Muscle of leg (tissue), 11 donors: ENCODE data around the gene CSPG5. TPM values are rescaled to one million over a fixed set of nuclear protein-coding genes. Genes with fewer than 3 reads are reported as not detected.

Experiments used
- DNase-seq: peaks from one replicate; pipeline ENCODE4 v3.0.0; 2013
- H3K27ac ChIP-seq: one replicate; pipeline ENCODE4 v1.5.1; 2013; ENCODE audit warnings: mild to moderate bottlenecking, low read length, control low read depth
- H3K27me3 ChIP-seq: one replicate; pipeline ENCODE4 v1.6.1; 2013; ENCODE audit warnings: low read length; ENCODE audit not compliant: control insufficient read depth, insufficient read depth
- H3K36me3 ChIP-seq: one replicate; pipeline ENCODE4 v1.6.1; 2013; ENCODE audit warnings: low read length; ENCODE audit not compliant: control insufficient read depth, insufficient read depth
- H3K4me1 ChIP-seq: one replicate; pipeline ENCODE4 v1.6.1; 2013; ENCODE audit warnings: low read length; ENCODE audit not compliant: control insufficient read depth, insufficient read depth
- H3K4me3 ChIP-seq: one replicate; pipeline ENCODE4 v1.5.1; 2013; ENCODE audit warnings: low read length, control low read depth
- H3K9me3 ChIP-seq: replicated peaks from 2 replicates; pipeline ENCODE4 v1.6.1; 2013; ENCODE audit warnings: low read depth, low read length; ENCODE audit not compliant: control insufficient read depth
- WGBS: methylation state at CpG from one replicate; pipeline ENCODE4 v1.1.5; 2013; ENCODE audit warnings: missing lambda C conversion rate; ENCODE audit not compliant: insufficient coverage; 5-methylcytosine and 5-hydroxymethylcytosine counted together
- polyA plus RNA-seq, 8 donors: library from polyadenylated mRNA; unstranded; fragments of 120-200 nt; gene quantifications; one replicate each; pipeline versions ENCODE4 v1.2.1 to v1.2.3, GENCODE V29; 2013; ENCODE audit warnings: inconsistent platforms in 1 of 8, low replicate concordance in 1 of 8; ENCODE audit not compliant: insufficient read length in 8 of 8, insufficient read depth in 1 of 8
- total RNA-seq: library from RNA; stranded (reverse); fragments of 120-200 nt; gene quantifications from one replicate; pipeline ENCODE4 v1.2.4, GENCODE V29; 2013

Gene CSPG5
- total and polyA plus RNA-seq, 9 donors, result 1.2 to 2.3 (median 1.5) TPM

DNA sequence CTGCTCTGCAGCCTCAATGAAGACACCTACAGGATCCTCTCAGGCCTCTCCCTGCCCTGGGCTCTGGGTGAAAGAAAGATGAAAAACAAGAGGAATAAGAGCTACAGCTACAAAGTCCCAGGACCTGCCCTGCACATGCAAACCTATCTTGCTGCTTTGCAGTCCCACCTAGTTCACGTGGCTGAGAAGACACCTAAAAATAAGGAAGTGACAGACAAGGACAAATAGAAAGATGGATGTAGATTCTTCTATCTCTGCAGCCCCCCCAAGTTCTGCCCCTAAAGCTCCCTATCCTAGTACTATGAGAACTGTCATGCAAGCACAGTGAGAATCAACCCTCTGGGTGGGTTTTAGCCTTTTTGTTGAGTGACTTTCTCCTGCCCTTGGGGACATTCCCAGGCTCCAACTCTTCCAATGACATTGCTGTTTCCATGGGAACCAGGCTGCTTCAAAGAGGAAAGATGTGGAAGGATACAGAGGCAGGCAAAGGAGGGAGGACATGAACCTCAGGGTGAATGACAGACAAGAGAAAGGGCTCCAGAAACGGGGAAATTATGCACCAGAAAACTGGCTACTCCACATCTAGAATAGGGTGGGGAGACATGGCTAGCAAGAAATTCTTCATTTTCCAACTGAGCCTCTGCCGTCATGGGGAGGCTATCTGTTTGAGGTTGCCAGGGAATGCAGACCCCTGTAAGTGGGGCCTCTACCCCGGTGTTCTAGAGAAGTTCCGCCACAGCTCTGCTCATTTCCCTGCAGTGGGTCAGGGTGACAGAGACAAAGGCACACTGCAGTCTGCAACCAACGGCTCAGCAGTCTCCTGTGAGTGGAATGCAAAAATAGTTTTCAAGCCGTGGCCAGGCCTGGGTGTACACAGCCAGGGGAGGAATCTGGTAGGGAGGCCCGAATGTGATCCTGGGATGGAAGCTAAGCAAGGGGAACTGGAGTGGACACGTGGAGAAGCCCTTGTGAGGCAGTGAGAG lies 5.2 kb downstream of the CSPG5 start:
- 38% methylated on average over 7 of the region's 9 CpGs for WGBS

DNA sequence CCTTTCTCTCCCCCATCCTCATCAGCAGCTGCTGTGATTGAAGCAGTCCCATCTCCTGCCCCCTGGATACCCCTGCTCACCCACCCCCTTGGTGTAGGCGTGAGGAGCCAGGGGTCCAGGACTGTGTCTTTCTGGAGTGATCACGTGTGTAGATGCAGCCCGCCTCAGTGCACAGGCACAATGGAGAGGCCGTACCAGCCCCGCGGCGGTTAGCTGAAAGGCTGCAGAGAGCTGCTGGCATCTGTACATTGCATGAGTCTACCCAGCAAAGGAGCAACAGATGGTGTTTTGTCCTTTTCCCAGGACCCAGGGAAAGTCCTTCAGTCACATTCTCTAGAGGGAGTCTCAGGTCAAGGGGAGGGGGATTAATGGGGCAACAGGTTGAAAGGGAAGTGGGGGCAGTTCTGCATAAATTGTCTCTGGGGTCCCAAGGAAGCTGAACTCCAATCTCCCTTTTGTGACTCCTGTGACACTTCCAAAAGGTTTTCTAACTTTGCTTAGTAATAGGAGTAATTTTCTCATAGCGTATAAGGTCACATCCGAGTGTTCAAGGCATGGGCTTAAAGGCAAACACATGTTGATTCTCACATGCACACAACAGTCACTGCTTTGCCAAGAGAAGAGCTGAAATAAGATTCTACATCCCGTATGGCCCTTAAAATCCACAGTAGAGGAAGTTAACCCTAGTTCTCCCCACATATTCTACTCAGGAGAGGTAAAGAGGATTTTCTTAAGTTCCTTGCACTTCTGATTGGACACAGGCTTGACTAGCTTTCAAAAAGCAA lies 7.1 kb downstream of the CSPG5 start:
- 32% methylated on average over 7 of the region's 10 CpGs for WGBS
- no peaks in the 10 kb centered on the region for H3K9me3 ChIP-seq
- peaks cover 4% of the 10 kb centered on the region for H3K27me3 ChIP-seq
- peak; percentile 77 for DNase-seq
- H3K4me3 ChIP-seq, result no peak overlapping the region
- H3K4me1 ChIP-seq, result peaks cover 26% of the 10 kb centered on the region
- no peaks in the 10 kb centered on the region for H3K36me3 ChIP-seq
- peak overlapping the region; percentile 3 for H3K27ac ChIP-seq

More for the DNA sequence above, 5.2 kb downstream of the CSPG5 start:
- no peak overlapping the region for H3K27ac ChIP-seq
- no peak overlapping the region for H3K4me3 ChIP-seq
- peaks cover 15% of the 10 kb centered on the region for H3K27me3 ChIP-seq
- no peak for DNase-seq
- H3K9me3 ChIP-seq, result no peaks in the 10 kb centered on the region
- peaks cover 33% of the 10 kb centered on the region for H3K4me1 ChIP-seq
- H3K36me3 ChIP-seq, result no peaks in the 10 kb centered on the region

DNA sequence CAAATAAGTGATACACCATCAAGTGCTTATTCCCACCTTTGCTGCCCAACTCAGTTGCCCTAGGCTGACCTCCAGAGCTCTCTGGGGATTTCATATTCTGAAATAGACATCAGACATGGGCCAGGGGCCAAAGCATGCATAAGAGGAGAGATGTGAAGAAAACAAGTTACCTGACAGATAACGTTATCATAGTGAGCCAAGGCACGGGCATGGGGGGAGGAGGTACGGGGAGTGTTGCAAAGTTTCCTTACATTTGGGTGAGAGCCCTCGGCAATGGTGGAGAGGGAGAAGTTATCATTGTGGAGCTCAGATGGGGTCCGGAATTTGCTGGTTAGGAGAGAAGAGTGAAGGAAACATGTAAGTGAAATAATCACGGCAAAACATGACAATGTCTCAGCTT lies 9.8 kb downstream of the CSPG5 start:
- Histone ChIP-seq H3K27ac (no peak overlapping the region), H3K36me3 (no peaks in the 10 kb centered on the region), H3K27me3 (peaks cover 3% of the 10 kb centered on the region), H3K4me1 (peaks cover 25% of the 10 kb centered on the region), H3K9me3 (no peaks in the 10 kb centered on the region), H3K4me3 (no peak overlapping the region)
- no peak for DNase-seq
- WGBS, result 90% methylated on average over 6 of the region's 6 CpGs

DNA sequence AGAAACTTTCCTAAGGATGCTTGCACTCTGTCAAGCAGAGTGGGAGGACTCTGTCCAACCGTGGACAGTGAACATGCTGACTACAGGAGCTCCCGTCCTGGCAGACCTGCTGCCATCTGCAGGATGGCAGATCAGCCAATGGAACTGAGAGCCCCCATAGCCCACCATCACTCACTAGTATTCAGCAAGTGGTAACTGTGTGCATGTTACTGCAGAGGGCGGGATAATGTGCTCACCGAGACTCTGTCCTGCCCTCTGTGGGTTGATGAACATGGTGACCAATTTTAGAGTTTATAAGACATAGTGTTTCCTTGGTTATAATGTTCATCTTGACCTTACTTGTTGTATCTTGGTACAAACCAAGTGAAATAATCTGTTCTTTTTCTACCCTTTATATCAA lies 11.5 kb downstream of the CSPG5 start:
- H3K9me3 ChIP-seq, result no peaks in the 10 kb centered on the region
- H3K4me3 ChIP-seq, result no peak overlapping the region
- H3K27ac ChIP-seq, result no peak overlapping the region
- 66% methylated on average over 2 of the region's 4 CpGs for WGBS
- H3K36me3 ChIP-seq, result no peaks in the 10 kb centered on the region
- peaks cover 3% of the 10 kb centered on the region for H3K27me3 ChIP-seq
- no peak for DNase-seq
- H3K4me1 ChIP-seq, result peaks cover 14% of the 10 kb centered on the region

DNA sequence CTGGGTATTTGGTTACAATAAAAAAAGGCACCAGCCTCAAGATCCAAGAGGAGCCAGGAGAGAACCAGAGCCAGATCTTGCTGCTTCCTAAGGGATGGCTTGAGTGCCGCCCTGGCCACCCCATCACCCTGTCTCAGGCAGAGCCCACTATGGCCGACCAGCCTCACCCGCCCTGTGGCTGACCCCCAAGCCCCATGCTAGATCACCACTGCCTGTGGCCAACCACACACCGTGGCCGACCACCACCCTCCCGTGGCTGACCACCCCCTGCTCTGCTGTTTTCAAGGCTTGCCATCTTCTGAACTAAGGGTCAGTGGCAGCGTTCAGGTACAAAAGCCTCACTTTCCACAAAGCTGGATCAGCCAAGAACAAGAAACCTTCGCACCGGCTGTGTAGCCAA lies 12.0 kb downstream of the CSPG5 start:
- H3K36me3 ChIP-seq, result no peaks in the 10 kb centered on the region
- H3K4me3 ChIP-seq, result no peak overlapping the region
- DNase-seq, result no peak
- no peak overlapping the region for H3K27ac ChIP-seq
- WGBS, result 89% methylated on average over 7 of the region's 9 CpGs
- H3K27me3 ChIP-seq, result peaks cover 3% of the 10 kb centered on the region
- no peaks in the 10 kb centered on the region for H3K9me3 ChIP-seq
- peaks cover 10% of the 10 kb centered on the region for H3K4me1 ChIP-seq

DNA sequence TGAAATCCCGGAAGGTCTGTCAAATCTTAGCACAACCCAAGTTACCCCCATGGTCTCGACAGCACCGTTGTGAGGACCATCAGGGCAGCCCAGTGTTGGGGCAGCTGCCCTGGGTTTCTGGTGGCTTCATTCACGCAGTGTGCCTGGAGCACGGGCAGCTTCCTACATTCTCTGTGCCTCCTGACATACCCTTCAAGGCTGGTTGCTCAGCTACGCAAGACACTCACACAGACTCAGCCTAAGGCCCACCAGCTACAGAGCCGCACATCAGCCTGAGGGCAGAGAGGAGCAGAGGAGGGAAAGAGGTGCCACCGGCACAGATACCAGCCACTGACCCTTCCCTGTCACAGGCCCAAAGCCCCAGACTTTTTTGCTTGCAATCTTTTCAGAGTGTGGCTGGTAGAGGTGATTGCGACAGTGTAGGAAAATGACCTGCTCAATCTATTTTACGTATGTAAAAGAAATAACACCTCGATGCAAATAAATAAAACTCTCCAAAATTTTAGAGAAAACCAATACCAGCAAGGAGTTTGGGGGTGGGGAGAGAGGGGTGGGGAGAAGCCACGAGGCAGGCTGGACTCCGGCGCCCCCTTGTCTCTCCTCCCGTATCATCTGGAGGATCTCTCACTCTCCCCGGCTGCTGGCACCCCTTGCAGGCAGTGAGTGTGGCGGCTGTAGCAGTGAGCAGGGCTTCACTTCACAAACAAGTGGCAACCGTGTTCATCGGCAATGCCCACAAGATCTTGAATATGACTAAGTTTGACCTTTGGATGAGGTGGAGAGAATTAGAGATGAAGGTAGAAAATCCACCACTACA lies 12.7 kb downstream of the CSPG5 start:
- Histone ChIP-seq H3K36me3 (no peaks in the 10 kb centered on the region), H3K4me3 (no peak overlapping the region), H3K27ac (no peak overlapping the region), H3K4me1 (peaks cover 3% of the 10 kb centered on the region), H3K27me3 (no peaks in the 10 kb centered on the region), H3K9me3 (no peaks in the 10 kb centered on the region)
- 86% methylated on average over 5 of the region's 19 CpGs for WGBS
- no peak for DNase-seq

DNA sequence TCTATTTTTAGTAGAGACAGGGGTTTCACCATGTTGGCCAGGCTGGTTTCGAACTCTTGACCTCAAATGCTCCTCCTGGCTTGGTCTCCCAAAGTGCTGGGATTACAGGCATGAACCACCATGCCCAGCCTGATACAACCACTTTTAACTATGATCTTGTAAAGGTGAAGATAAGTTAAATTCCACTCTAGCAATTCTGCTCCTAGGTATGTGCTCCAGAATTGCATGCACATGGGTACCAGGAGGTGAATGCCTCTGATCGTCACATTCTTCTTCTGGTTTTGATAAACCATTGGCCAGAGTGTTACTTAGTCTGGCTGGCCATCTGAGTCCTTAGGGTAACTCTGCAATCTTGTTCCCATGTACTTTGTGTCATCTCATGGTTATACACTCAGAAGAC lies 22.3 kb downstream of the CSPG5 start:
- WGBS, result 60% methylated on average over 1 of the region's 2 CpGs
- H3K27me3 ChIP-seq, result no peaks in the 10 kb centered on the region
- no peak overlapping the region for H3K27ac ChIP-seq
- H3K9me3 ChIP-seq, result no peaks in the 10 kb centered on the region
- no peak for DNase-seq
- no peaks in the 10 kb centered on the region for H3K4me1 ChIP-seq
- H3K4me3 ChIP-seq, result no peak overlapping the region
- no peaks in the 10 kb centered on the region for H3K36me3 ChIP-seq

DNA sequence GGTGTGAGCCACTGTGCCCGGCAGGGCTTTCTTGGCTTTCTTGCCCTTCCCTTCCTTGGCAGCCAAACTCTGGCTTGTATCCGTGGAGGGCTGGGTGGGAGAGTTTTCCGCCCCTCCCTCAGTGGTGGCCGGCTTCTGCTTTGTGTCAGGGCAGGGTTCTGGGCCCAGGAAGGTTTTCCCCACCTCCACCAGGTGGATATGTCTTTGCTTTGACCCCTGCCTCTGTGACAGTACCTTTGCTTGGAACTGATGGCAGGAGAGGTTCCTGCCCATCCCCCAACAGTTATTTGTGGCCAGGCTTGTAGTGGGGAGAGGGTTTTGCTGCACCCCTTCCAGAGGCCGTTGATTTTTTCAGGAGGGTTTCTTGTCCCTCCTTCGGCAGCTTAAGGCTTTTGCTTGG lies 24.3 kb downstream of the CSPG5 start:
- H3K4me1 ChIP-seq, result no peaks in the 10 kb centered on the region

DNA sequence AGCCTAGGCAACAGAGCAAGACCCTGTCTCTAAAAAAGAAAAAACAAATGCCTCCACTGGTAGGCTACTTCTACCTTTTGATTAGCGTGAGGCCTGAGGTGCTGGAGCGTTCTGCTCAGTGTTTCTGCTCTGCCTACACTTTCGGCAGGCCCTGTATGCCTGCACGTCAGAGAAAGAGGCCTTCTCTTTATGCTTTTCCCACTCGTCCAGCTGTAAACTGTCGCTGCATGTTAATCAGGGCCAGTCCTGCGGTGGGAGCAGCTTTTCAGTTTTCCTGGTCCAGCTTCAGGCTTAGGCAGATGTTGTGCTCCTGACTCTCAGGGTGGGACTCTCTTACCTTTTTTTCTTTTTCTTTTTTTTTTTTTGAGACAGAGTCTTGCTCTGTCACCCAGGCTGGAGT lies 25.3 kb downstream of the CSPG5 start:
- Histone ChIP-seq H3K9me3 (no peaks in the 10 kb centered on the region), H3K27me3 (no peaks in the 10 kb centered on the region), H3K36me3 (no peaks in the 10 kb centered on the region), H3K4me3 (no peak overlapping the region), H3K4me1 (no peaks in the 10 kb centered on the region), H3K27ac (no peak overlapping the region)
- DNase-seq, result no peak
- WGBS, result 34% methylated on average over 7 of the region's 7 CpGs

More for the DNA sequence above, 24.3 kb downstream of the CSPG5 start:
- no peak for DNase-seq
- no CpG with 5 or more reads among the region's 6 CpGs for WGBS
- Histone ChIP-seq H3K27me3 (no peaks in the 10 kb centered on the region), H3K4me3 (no peak overlapping the region), H3K9me3 (no peaks in the 10 kb centered on the region), H3K36me3 (no peaks in the 10 kb centered on the region), H3K27ac (no peak overlapping the region)
